ENCODE measurements around the gene HSPA12A. TPM values are rescaled to one million over a fixed set of nuclear protein-coding genes. Genes with fewer than 3 reads are reported as not detected.

The HSPA12A gene
- polyA plus RNA-seq, 1 donor (not counting 4 experiments of a cell fraction or from before 2014, with no cell fraction given) = 8.1 TPM

- FAIRE-seq = no peak
- TF ChIP-seq EZH2 (IDR thresholded peaks at IDR 0.05; ENCODE audit: low read length) (no peak), CTCF (optimal IDR thresholded peaks at IDR 0.05 in 1 of 3, IDR thresholded peaks at IDR 0.05 in 1 of 3, conservative IDR thresholded peaks at IDR 0.05 in 1 of 3; ENCODE audit: extremely low read depth in 1 of 3, insufficient read depth in 2 of 3, low read length in 3 of 3) (no peak)
These were observed 27.0 kb downstream of the HSPA12A start for GRCh38 chr10:116715341-116715740.

DNA sequence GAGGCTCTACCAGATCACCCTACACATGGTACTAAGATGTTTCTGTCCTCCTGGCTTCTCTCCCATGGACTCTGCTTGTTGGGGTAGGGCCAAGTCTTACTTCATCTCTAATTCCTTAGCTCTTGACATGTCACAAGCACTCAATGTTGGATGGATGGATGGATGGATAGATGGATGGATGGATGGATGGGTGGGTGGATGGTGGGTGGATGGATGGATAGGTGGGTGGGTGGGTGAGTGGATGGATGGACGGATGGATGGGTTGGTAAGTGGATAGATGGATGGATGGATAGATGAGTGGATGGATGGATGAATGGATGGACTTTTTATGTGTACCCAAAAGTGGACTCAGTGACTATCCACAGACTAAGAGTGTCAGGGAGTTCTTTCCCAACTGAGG, 28.5 kb downstream of the HSPA12A start:
- H4K20me1 ChIP-seq (ENCODE audit: control insufficient read depth, extremely low read depth, insufficient read depth, low read length) = no peaks in the 10 kb centered on the region
- H3K27me3 ChIP-seq (ENCODE audit: control insufficient read depth, extremely low read depth, insufficient read depth, low read length) = no peaks in the 10 kb centered on the region
- FAIRE-seq (no peak), DNase-seq (ENCODE audit: low read depth, low spot score) (no peak)
- no peaks in the 10 kb centered on the region for H3K79me2 ChIP-seq (ENCODE audit: control insufficient read depth, insufficient read depth, low read length)
- no peaks in the 10 kb centered on the region for H3K4me1 ChIP-seq (ENCODE audit: control insufficient read depth, extremely low read depth, insufficient read depth, low read length)
- H3K9me3 ChIP-seq (ENCODE audit: control insufficient read depth, low read depth, low read length) = no peaks in the 10 kb centered on the region
- dilution Hi-C loops (cut with MboI; ENCODE audit: extremely low pct_ligation_motif_present, low sequenced_read_pairs) = no loop called here
- no peak overlapping the region for H3K9ac ChIP-seq (ENCODE audit: control insufficient read depth, extremely low read depth, insufficient read depth, low read length)
- TF ChIP-seq EZH2 (IDR thresholded peaks at IDR 0.05; ENCODE audit: low read length) = no peak
- no peak for TF ChIP-seq CTCF (optimal IDR thresholded peaks at IDR 0.05 in 1 of 3, IDR thresholded peaks at IDR 0.05 in 1 of 3, conservative IDR thresholded peaks at IDR 0.05 in 1 of 3; ENCODE audit: extremely low read depth in 1 of 3, insufficient read depth in 2 of 3, low read length in 3 of 3)
- no peak overlapping the region for H3K27ac ChIP-seq (ENCODE audit: control insufficient read depth, insufficient read depth, low read length)
- H3K36me3 ChIP-seq (ENCODE audit: control insufficient read depth in 2 of 2, extremely low read depth in 1 of 2, insufficient read depth in 2 of 2, low read length in 2 of 2) = no peaks in the 10 kb centered on the region
- no peak overlapping the region for H3K4me2 ChIP-seq (ENCODE audit: control insufficient read depth, extremely low read depth, insufficient read depth, low read depth, low read length)
- H2AFZ ChIP-seq (ENCODE audit: control insufficient read depth, low read length) = no peak overlapping the region
- no peak overlapping the region for H3K4me3 ChIP-seq (ENCODE audit: control insufficient read depth in 2 of 3, extremely low read depth in 1 of 3, insufficient read depth in 2 of 3, low read depth in 1 of 3, low read length in 3 of 3)
- H3K9me1 ChIP-seq (ENCODE audit: control insufficient read depth, extremely low read depth, insufficient read depth, low read length) = no peaks in the 10 kb centered on the region

More at GRCh38 chr10:116715341-116715740, 27.0 kb downstream of the HSPA12A start:
- Histone ChIP-seq H3K27ac (ENCODE audit: control insufficient read depth, insufficient read depth, low read length) (no peak overlapping the region), H2AFZ (ENCODE audit: control insufficient read depth, low read length) (no peak overlapping the region), H3K27me3 (ENCODE audit: control insufficient read depth, extremely low read depth, insufficient read depth, low read length) (no peaks in the 10 kb centered on the region), H3K4me3 (ENCODE audit: control insufficient read depth in 2 of 3, extremely low read depth in 1 of 3, insufficient read depth in 2 of 3, low read depth in 1 of 3, low read length in 3 of 3) (no peak overlapping the region), H4K20me1 (ENCODE audit: control insufficient read depth, extremely low read depth, insufficient read depth, low read length) (no peaks in the 10 kb centered on the region), H3K36me3 (ENCODE audit: control insufficient read depth in 2 of 2, extremely low read depth in 1 of 2, insufficient read depth in 2 of 2, low read length in 2 of 2) (no peaks in the 10 kb centered on the region), H3K4me2 (ENCODE audit: control insufficient read depth, extremely low read depth, insufficient read depth, low read depth, low read length) (no peak overlapping the region), H3K9me1 (ENCODE audit: control insufficient read depth, extremely low read depth, insufficient read depth, low read length) (no peaks in the 10 kb centered on the region), H3K9ac (ENCODE audit: control insufficient read depth, extremely low read depth, insufficient read depth, low read length) (no peak overlapping the region), H3K4me1 (ENCODE audit: control insufficient read depth, extremely low read depth, insufficient read depth, low read length) (no peaks in the 10 kb centered on the region), H3K79me2 (ENCODE audit: control insufficient read depth, insufficient read depth, low read length) (no peaks in the 10 kb centered on the region), H3K9me3 (ENCODE audit: control insufficient read depth, low read depth, low read length) (no peaks in the 10 kb centered on the region)
- no peak for DNase-seq (ENCODE audit: low read depth, low spot score)
- dilution Hi-C loops (cut with MboI; ENCODE audit: extremely low pct_ligation_motif_present, low sequenced_read_pairs) = no loop called here

All from keratinocyte (primary cell).